K562 treated with DMSO at 1 percent for 24 hours (cell line): Measurements from ENCODE around the gene RELT. TPM values are rescaled to one million over a fixed set of nuclear protein-coding genes. Genes with fewer than 3 reads are reported as not detected.

ENCODE experiments used
- total RNA-seq: library from RNA; unstranded; fragments of 300-600 nt; gene quantifications from 2 replicates; pipeline ENCODE4 v1.2.3, GENCODE V29; 2022; ENCODE audit warnings: low read depth; ENCODE audit not compliant: insufficient read depth

RELT gene, protein sequence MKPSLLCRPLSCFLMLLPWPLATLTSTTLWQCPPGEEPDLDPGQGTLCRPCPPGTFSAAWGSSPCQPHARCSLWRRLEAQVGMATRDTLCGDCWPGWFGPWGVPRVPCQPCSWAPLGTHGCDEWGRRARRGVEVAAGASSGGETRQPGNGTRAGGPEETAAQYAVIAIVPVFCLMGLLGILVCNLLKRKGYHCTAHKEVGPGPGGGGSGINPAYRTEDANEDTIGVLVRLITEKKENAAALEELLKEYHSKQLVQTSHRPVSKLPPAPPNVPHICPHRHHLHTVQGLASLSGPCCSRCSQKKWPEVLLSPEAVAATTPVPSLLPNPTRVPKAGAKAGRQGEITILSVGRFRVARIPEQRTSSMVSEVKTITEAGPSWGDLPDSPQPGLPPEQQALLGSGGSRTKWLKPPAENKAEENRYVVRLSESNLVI
- total RNA-seq = 28.2 and 28.4 TPM in 2 replicates

DNA sequence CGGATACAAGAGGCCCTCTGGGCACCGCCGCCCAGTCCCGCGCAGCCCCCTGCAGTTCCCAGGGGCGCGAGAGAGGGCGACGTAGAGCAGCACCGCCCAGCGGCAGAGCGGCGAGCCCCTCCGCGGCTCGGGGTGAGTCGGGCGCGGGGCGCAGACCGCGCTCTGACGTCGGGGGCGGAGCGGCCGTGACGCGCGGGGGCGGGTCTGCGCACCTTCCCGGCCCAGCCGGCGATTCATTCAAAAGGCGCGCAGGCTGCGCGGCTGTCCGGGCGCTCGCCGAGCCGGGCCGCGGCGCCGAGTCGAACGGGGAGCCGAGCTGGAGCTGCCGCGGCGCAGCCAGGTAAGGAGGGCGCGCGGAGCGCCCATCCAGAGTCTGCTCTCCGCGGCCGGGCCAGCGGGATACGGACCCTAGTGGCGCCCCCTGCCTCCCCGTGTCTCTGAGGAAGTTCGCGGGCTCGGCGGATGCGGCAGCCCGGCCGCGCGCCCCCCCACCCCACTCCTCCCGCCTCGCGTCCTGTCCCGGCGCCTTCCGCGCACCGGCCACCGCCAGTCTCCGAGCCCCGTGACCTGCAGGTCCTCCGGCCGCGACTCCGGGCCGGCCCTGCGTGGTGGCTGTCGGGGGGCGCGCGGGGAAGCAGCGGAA is at the start of gene RELT:
Gene RELT, plus strand, starts transcription at position 240 of the 643 bp plus-strand sequence. CDS start 12,738 bp downstream, outside the sequence.

Other genes with a start within 250 kb of the RELT start
- 11.2 and 12.7 TPM in 2 replicates for gene FCHSD2, start 234.1 kb upstream of the RELT start, total RNA-seq
- gene P2RY2, start 158.1 kb upstream of the RELT start, total RNA-seq = not detected in 2 replicates
- gene P2RY6, start 104.1 kb upstream of the RELT start, total RNA-seq = not detected in 2 replicates
- 0.14 and 0.39 TPM in 2 replicates for gene ARHGEF17, start 68.1 kb upstream of the RELT start, total RNA-seq
- 11.7 and 12.6 TPM in 2 replicates for gene FAM168A, start 221.7 kb downstream of the RELT start, total RNA-seq